ENCODE measurements around the gene CIC.

Gene CIC

GRCh38 chr19:42234364-42234763, 34.7 kb upstream of the CIC start:
- no peak for DNase-seq (ENCODE audit: low read depth)
- H3K4me3 ChIP-seq (ENCODE audit: low read depth, low read length), result no peak overlapping the region
- TF ChIP-seq CTCF (IDR thresholded peaks at IDR 0.05; ENCODE audit: control insufficient read depth, extremely low read depth, insufficient read depth), result no peak

- no peak for TF ChIP-seq CTCF (IDR thresholded peaks at IDR 0.05; ENCODE audit: control insufficient read depth, extremely low read depth, insufficient read depth)
- no peak overlapping the region for H3K4me3 ChIP-seq (ENCODE audit: low read depth, low read length)
- DNase-seq (ENCODE audit: low read depth), result no peak
These were observed 33.9 kb upstream of the CIC start for GRCh38 chr19:42235181-42235580.

- H3K4me3 ChIP-seq (ENCODE audit: low read depth, low read length), result no peak overlapping the region
- DNase-seq (ENCODE audit: low read depth), result no peak
- TF ChIP-seq CTCF (IDR thresholded peaks at IDR 0.05; ENCODE audit: control insufficient read depth, extremely low read depth, insufficient read depth), result no peak
These were observed 29.4 kb upstream of the CIC start for GRCh38 chr19:42239544-42240220.

- H3K4me3 ChIP-seq (ENCODE audit: low read depth, low read length), result peak overlapping the region; percentile 74
- TF ChIP-seq CTCF (IDR thresholded peaks at IDR 0.05; ENCODE audit: control insufficient read depth, extremely low read depth, insufficient read depth), result no peak
- DNase-seq (ENCODE audit: low read depth), result no peak
These were observed 27.8 kb upstream of the CIC start for GRCh38 chr19:42241279-42241678.

GRCh38 chr19:42242069-42242511, 27.0 kb upstream of the CIC start:
- TF ChIP-seq CTCF (IDR thresholded peaks at IDR 0.05; ENCODE audit: control insufficient read depth, extremely low read depth, insufficient read depth), result no peak
- H3K4me3 ChIP-seq (ENCODE audit: low read depth, low read length), result peak overlapping the region; percentile 74
- no peak for DNase-seq (ENCODE audit: low read depth)

GRCh38 chr19:42242512-42243409, 26.3 kb upstream of the CIC start, which contains the start of gene GSK3A:
Gene GSK3A, minus strand, starts transcription at chr19:42242602. Its CDS starts 137 bp downstream, at chr19:42242465.
- peak; percentile 96 for DNase-seq (ENCODE audit: low read depth)
- no peak for TF ChIP-seq CTCF (IDR thresholded peaks at IDR 0.05; ENCODE audit: control insufficient read depth, extremely low read depth, insufficient read depth)
- peak within 1 kb of the TSS; percentile 74 for H3K4me3 ChIP-seq (ENCODE audit: low read depth, low read length)
